Panc1 (cell line): ENCODE measurements around the gene DHRS4. TPM values are rescaled to one million over a fixed set of nuclear protein-coding genes. Genes with fewer than 3 reads are reported as not detected.

ENCODE experiments used
- ATAC-seq: fragments of 200-7000 bp; cut with Tn5 transposase; 2 replicates; pipeline ENCODE4 v1.9.1; 2020; ENCODE audit warnings: mild to moderate bottlenecking, moderate library complexity
- BruUV-seq: library from RNA; stranded (reverse); fragments of 400-500 nt; replicated peaks from 2 replicates; lab custom pipeline; 2021; lab: Mats Ljungman, UMichigan
- CTCF ChIA-PET: fragments of 300-600 bp; sonication (Branson Sonifier 250); formaldehyde crosslinking; loops from one replicate; lab custom pipeline; 2022; ENCODE audit warnings: antibody characterized with exemption; lab: Charles Lee
- POLR2A ChIA-PET: fragments of 300-600 bp; sonication (Branson Sonifier 250); formaldehyde crosslinking; loops from one replicate; lab custom pipeline; 2022; ENCODE audit warnings: antibody characterized with exemption; lab: Charles Lee
- DNase-seq: peaks from one replicate; pipeline ENCODE4 v3.0.0-alpha.2; 2010; ENCODE audit warnings: low read depth, low spot score
- H3K27ac ChIP-seq: 2 replicates; pipeline ENCODE4 v1.5.1; 2011; ENCODE audit warnings: mild to moderate bottlenecking, low read length, inconsistent platforms
- H3K27me3 ChIP-seq: fragments of 200-500 bp; sonication (Bioruptor generic); 2 replicates; pipeline ENCODE4 v1.6.0; 2014; ENCODE audit warnings: low read length, inconsistent platforms; ENCODE audit not compliant: control insufficient read depth, insufficient read depth
- H3K36me3 ChIP-seq: fragments of 200-500 bp; sonication (Bioruptor generic); 2 replicates; pipeline ENCODE4 v1.5.1; 2014; ENCODE audit warnings: inconsistent platforms, mild to moderate bottlenecking, low read length, moderate library complexity; ENCODE audit not compliant: control insufficient read depth, insufficient read depth
- H3K4me1 ChIP-seq: 2 replicates; pipeline ENCODE4 v1.5.1; 2011; ENCODE audit warnings: inconsistent platforms, mild to moderate bottlenecking, low read length, moderate library complexity; ENCODE audit not compliant: control insufficient read depth, insufficient read depth
- H3K4me3 ChIP-seq, 2 experiments: 2 replicates each; pipeline ENCODE4 v1.5.1; 2011 to 2012; ENCODE audit warnings: low read depth in 2 of 2, low read length in 2 of 2, mild to moderate bottlenecking in 2 of 2, inconsistent platforms in 1 of 2, moderate library complexity in 1 of 2
- H3K9me3 ChIP-seq: fragments of 200-500 bp; sonication (Bioruptor generic); 2 replicates; pipeline ENCODE4 v1.5.1; 2014; ENCODE audit warnings: low read depth, mild to moderate bottlenecking, inconsistent platforms, low read length, moderate library complexity; ENCODE audit not compliant: control insufficient read depth, insufficient read depth
- CTCF ChIP-seq: fragments of 450-650 bp; IDR thresholded peaks from 2 replicates; pipeline ENCODE4 v1.5.1; 2017; ENCODE audit warnings: mild to moderate bottlenecking
- POLR2AphosphoS5 ChIP-seq: IDR thresholded peaks from 2 replicates; pipeline ENCODE4 v1.6.1; 2012; ENCODE audit warnings: mild to moderate bottlenecking, low read depth, low read length, moderate library complexity
- REST ChIP-seq, 2 experiments: IDR thresholded peaks; 2 replicates each; pipeline ENCODE4 v1.6.1; 2011 to 2012; ENCODE audit warnings: low read depth in 2 of 2, control low read depth in 1 of 2, low read length in 1 of 2, mild to moderate bottlenecking in 1 of 2, moderate library complexity in 1 of 2; ENCODE audit not compliant: insufficient read depth in 1 of 2
- SIN3A ChIP-seq: IDR thresholded peaks from 2 replicates; pipeline ENCODE4 v1.6.1; 2012; ENCODE audit warnings: low read depth, mild to moderate bottlenecking, low read length, moderate library complexity, borderline replicate concordance; ENCODE audit not compliant: insufficient read depth
- TCF7L2 ChIP-seq: IDR thresholded peaks from 2 replicates; pipeline ENCODE4 v1.6.1; 2011; ENCODE audit warnings: mild to moderate bottlenecking, low read depth, low read length, inconsistent platforms
- in situ Hi-C: cut with HindIII; loops from 2 replicates; pipeline ENCODE4 v1.10.0; 2016; ENCODE audit warnings: low sequenced_read_pairs, low pct_unique_long_range_greater_than_20kb
- intact Hi-C: fragments of 100-400 bp; cut with micrococcal nuclease; formaldehyde crosslinking; loops from one replicate; pipeline ENCODE4 v1.10.0; 2022; ENCODE audit not compliant: unreplicated experiment
- total RNA-seq: library from RNA; stranded (reverse); gene quantifications from one replicate; pipeline ENCODE4 v1.2.1, GENCODE V29; 2021; ENCODE audit not compliant: unreplicated experiment

Gene DHRS4
- total RNA-seq, 1 experiment from 2014 or later: 13.5 TPM

GRCh38 chr14:23931721-23932289 lies 21.8 kb upstream of the DHRS4 start:
- H3K4me1 ChIP-seq: no peaks in the 10 kb centered on the region
- ChIA-PET CTCF (interaction anchor here (0.6 kb wide), 1 partner anchor 266 kb away, joined by 3 read pairs; no protein-coding TSS in a partner anchor), POLR2A (no interaction called here)
- H3K4me3 ChIP-seq: no peak overlapping the region
- H3K36me3 ChIP-seq: no peaks in the 10 kb centered on the region
- no peak for DNase-seq
- ATAC-seq: no peak
- in situ Hi-C loops (no loop called here), intact Hi-C loops (no loop called here)
- no peaks in the 10 kb centered on the region for H3K27me3 ChIP-seq
- BruUV-seq: no TSS peak
- no peak for TF ChIP-seq SIN3A
- no peak for TF ChIP-seq POLR2AphosphoS5
- no peak for TF ChIP-seq CTCF
- no peak for TF ChIP-seq TCF7L2
- no peak for TF ChIP-seq REST (IDR thresholded peaks at IDR 0.05; ENCODE audit: insufficient read depth in 1 of 2, low read depth in 2 of 2, low read length in 1 of 2)
- H3K27ac ChIP-seq: no peak overlapping the region
- no peaks in the 10 kb centered on the region for H3K9me3 ChIP-seq

- Histone ChIP-seq H3K4me3 (no peak overlapping the region), H3K4me1 (no peaks in the 10 kb centered on the region), H3K27ac (no peak overlapping the region), H3K9me3 (no peaks in the 10 kb centered on the region), H3K27me3 (no peaks in the 10 kb centered on the region), H3K36me3 (no peaks in the 10 kb centered on the region)
- intact Hi-C loops: no loop called here
- ChIA-PET CTCF (interaction anchor here (1.2 kb wide), 1 partner anchor 267 kb away, joined by 5 read pairs; no protein-coding TSS in a partner anchor), POLR2A (no interaction called here)
- in situ Hi-C loops: no loop called here
- DNase-seq: no peak
- ATAC-seq: no peak
- no TSS peak for BruUV-seq
- TF ChIP-seq SIN3A: no peak
- no peak for TF ChIP-seq CTCF
- TF ChIP-seq REST (IDR thresholded peaks at IDR 0.05; ENCODE audit: insufficient read depth in 1 of 2, low read depth in 2 of 2, low read length in 1 of 2): no peak
- TF ChIP-seq POLR2AphosphoS5: no peak
- no peak for TF ChIP-seq TCF7L2
These were observed 20.9 kb upstream of the DHRS4 start for GRCh38 chr14:23932639-23933038.
